Neutrophil (primary cell): ENCODE results near the gene CD44.

Source experiments
- H3K27ac ChIP-seq: fragments of 200-600 bp; sonication (generic); 2 replicates; pipeline ENCODE4 v1.5.1; 2016; ENCODE audit warnings: mild to moderate bottlenecking, moderate library complexity
- H3K27me3 ChIP-seq: fragments of 200-600 bp; sonication (generic); 2 replicates; pipeline ENCODE4 v1.6.0; 2016; ENCODE audit warnings: mild to moderate bottlenecking
- H3K36me3 ChIP-seq: fragments of 200-600 bp; sonication (generic); 2 replicates; pipeline ENCODE4 v1.5.1; 2017
- H3K4me1 ChIP-seq, 2 experiments: fragments of 200-600 bp in 1 of 2; sonication (generic) in 1 of 2; 1 replicate in 1 of 2; 2 replicates in 1 of 2; pipeline versions ENCODE4 v1.5.1 to v1.6.1; 2013 to 2016; ENCODE audit warnings: low read depth in 1 of 2, low read length in 1 of 2, mild to moderate bottlenecking in 1 of 2, moderate library complexity in 1 of 2; ENCODE audit not compliant: control insufficient read depth in 1 of 2, insufficient read depth in 1 of 2
- H3K4me3 ChIP-seq, 2 experiments: fragments of 200-600 bp in 1 of 2; sonication (generic) in 1 of 2; 1 replicate in 1 of 2; 2 replicates in 1 of 2; pipeline ENCODE4 v1.5.1; 2013 to 2016; ENCODE audit warnings: low read depth in 1 of 2, low read length in 1 of 2, mild to moderate bottlenecking in 1 of 2, moderate library complexity in 1 of 2
- H3K9me3 ChIP-seq: fragments of 200-600 bp; sonication (generic); 2 replicates; pipeline ENCODE4 v1.5.1; 2016
- TF ChIP-seq, protein P1 (sequence below): fragments of 200-600 bp; sonication (generic); IDR thresholded peaks from 2 replicates; pipeline ENCODE4 v1.5.1; 2016; ENCODE audit warnings: antibody characterized with exemption

CD44 gene

GRCh38 chr11:35190804-35191348 lies 51.9 kb downstream of the CD44 start:
- no peaks in the 10 kb centered on the region for H3K27me3 ChIP-seq
- TF ChIP-seq, protein P1, sequence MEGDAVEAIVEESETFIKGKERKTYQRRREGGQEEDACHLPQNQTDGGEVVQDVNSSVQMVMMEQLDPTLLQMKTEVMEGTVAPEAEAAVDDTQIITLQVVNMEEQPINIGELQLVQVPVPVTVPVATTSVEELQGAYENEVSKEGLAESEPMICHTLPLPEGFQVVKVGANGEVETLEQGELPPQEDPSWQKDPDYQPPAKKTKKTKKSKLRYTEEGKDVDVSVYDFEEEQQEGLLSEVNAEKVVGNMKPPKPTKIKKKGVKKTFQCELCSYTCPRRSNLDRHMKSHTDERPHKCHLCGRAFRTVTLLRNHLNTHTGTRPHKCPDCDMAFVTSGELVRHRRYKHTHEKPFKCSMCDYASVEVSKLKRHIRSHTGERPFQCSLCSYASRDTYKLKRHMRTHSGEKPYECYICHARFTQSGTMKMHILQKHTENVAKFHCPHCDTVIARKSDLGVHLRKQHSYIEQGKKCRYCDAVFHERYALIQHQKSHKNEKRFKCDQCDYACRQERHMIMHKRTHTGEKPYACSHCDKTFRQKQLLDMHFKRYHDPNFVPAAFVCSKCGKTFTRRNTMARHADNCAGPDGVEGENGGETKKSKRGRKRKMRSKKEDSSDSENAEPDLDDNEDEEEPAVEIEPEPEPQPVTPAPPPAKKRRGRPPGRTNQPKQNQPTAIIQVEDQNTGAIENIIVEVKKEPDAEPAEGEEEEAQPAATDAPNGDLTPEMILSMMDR, result no peak
- H3K36me3 ChIP-seq, result peaks cover 95% of the 10 kb centered on the region
- no peak overlapping the region for H3K4me3 ChIP-seq
- no peaks in the 10 kb centered on the region for H3K9me3 ChIP-seq
- H3K4me1 ChIP-seq, result peaks cover 0 to 2% of the 10 kb centered on the region in 2 experiments
- no peak overlapping the region for H3K27ac ChIP-seq

GRCh38 chr11:35192347-35192746 lies 53.4 kb downstream of the CD44 start:
- TF ChIP-seq, protein P1, result no peak
- Histone ChIP-seq H3K36me3 (peaks cover 93% of the 10 kb centered on the region), H3K4me3 (no peak overlapping the region), H3K4me1 (peaks cover 0 to 2% of the 10 kb centered on the region in 2 experiments), H3K27me3 (no peaks in the 10 kb centered on the region), H3K9me3 (no peaks in the 10 kb centered on the region), H3K27ac (peak overlapping the region; percentile 17)

- no peaks in the 10 kb centered on the region for H3K27me3 ChIP-seq
- H3K36me3 ChIP-seq, result peaks cover 89% of the 10 kb centered on the region
- H3K4me3 ChIP-seq, result no peak overlapping the region
- no peak overlapping the region for H3K27ac ChIP-seq
- no peaks in the 10 kb centered on the region for H3K9me3 ChIP-seq
- H3K4me1 ChIP-seq, result peaks cover 0 to 2% of the 10 kb centered on the region in 2 experiments
- TF ChIP-seq, protein P1, result no peak
These were observed 54.8 kb downstream of the CD44 start for GRCh38 chr11:35193767-35194166.

- H3K4me1 ChIP-seq, result no peaks in the 10 kb centered on the region
- peaks cover 74% of the 10 kb centered on the region for H3K36me3 ChIP-seq
- peak overlapping the region; percentile 29 for H3K27ac ChIP-seq
These were observed 58.3 kb downstream of the CD44 start for GRCh38 chr11:35197292-35197691.

GRCh38 chr11:35200811-35201341 lies 61.9 kb downstream of the CD44 start:
- no peaks in the 10 kb centered on the region for H3K9me3 ChIP-seq
- H3K4me3 ChIP-seq, result no peak overlapping the region
- H3K36me3 ChIP-seq, result peaks cover 57% of the 10 kb centered on the region
- peaks cover 15 to 20% of the 10 kb centered on the region in 2 experiments for H3K4me1 ChIP-seq
- TF ChIP-seq, protein P1, result no peak
- H3K27ac ChIP-seq, result no peak overlapping the region
- no peaks in the 10 kb centered on the region for H3K27me3 ChIP-seq

More at GRCh38 chr11:35197292-35197691, 58.3 kb downstream of the CD44 start:
- TF ChIP-seq, protein P1, result no peak
- H3K9me3 ChIP-seq, result no peaks in the 10 kb centered on the region
- H3K27me3 ChIP-seq, result no peaks in the 10 kb centered on the region
- no peak overlapping the region for H3K4me3 ChIP-seq
